Activated naive CD4-positive, alpha-beta T cell treated with anti-CD3 and anti-CD28 coated beads, Interleukin-2, amount 50 U/mL, for 16 hours (primary cell): ENCODE measurements around the gene TAGLN2.

Experiments used
- DNase-seq: peaks from one replicate; pipeline ENCODE4 v3.0.0-alpha.2; 2020

TAGLN2 gene

DNA sequence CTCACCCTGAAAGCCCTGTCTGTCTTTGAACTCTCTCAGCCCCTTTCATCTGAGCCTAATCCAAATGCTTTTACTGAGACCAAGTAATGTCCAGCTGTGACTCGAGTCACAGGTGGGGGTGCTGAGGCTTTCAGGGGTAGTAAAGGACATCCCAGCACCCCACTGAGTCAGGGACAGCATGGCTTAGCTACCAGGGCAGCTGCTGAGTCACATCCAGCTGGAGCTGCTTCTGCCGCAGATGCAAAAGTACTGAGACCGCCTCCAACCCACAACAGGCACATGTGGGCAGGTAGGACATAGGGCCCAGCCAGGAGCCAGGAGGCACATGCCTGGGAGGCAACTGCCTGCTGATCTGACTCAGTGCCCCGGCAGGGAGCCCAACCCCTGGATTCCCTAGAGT is 56.1 kb downstream of the TAGLN2 start:
- DNase-seq = no peak

GRCh38 chr1:159868766-159869165 is 56.5 kb downstream of the TAGLN2 start:
- DNase-seq = no peak
